IPS-11a (cell line): Measurements from ENCODE around the gene DDC.

Experiments
- H3K4me3 ChIP-seq: one replicate; pipeline ENCODE4 v1.5.1; 2013; ENCODE audit warnings: low read depth, low read length, control low read depth

DDC gene

GRCh38 chr7:50421043-50421442 is 144.2 kb downstream of the DDC start:
- no peak overlapping the region for H3K4me3 ChIP-seq

GRCh38 chr7:50418526-50419290 is 146.5 kb downstream of the DDC start:
- H3K4me3 ChIP-seq, result no peak overlapping the region

- H3K4me3 ChIP-seq, result no peak overlapping the region
These were observed 147.1 kb downstream of the DDC start for GRCh38 chr7:50418086-50418515.

GRCh38 chr7:50416527-50417182 is 148.6 kb downstream of the DDC start:
- H3K4me3 ChIP-seq, result no peak overlapping the region

- no peak overlapping the region for H3K4me3 ChIP-seq
These were observed 149.3 kb downstream of the DDC start for GRCh38 chr7:50415844-50416364.

GRCh38 chr7:50413561-50413960 is 151.6 kb downstream of the DDC start:
- no peak overlapping the region for H3K4me3 ChIP-seq

GRCh38 chr7:50412973-50413372 is 152.2 kb downstream of the DDC start:
- H3K4me3 ChIP-seq, result no peak overlapping the region

GRCh38 chr7:50411332-50411731 is 153.9 kb downstream of the DDC start:
- no peak overlapping the region for H3K4me3 ChIP-seq

- H3K4me3 ChIP-seq, result no peak overlapping the region
These were observed 155.1 kb downstream of the DDC start for GRCh38 chr7:50409856-50410745.
